Measurements from ENCODE around the gene UBE2E3.

- TF ChIP-seq POLR2A (IDR thresholded peaks at IDR 0.05; ENCODE audit: low read length) (no peak), GATA1 (IDR thresholded peaks at IDR 0.05; ENCODE audit: low read depth, low read length) (no peak)
Measured at GRCh38 chr2:181052523-181052891, 72.1 kb downstream of the UBE2E3 start.

All from erythroblast (primary cell).